Activated T-helper 1 cell treated with Interleukin-2 at 50 U/mL for 16 hours (primary cell): ENCODE data around the gene DBX1.

Source experiments
- DNase-seq: peaks from one replicate; pipeline ENCODE4 v3.0.0-alpha.2; 2020; ENCODE audit warnings: low read depth

The DBX1 gene

DNA sequence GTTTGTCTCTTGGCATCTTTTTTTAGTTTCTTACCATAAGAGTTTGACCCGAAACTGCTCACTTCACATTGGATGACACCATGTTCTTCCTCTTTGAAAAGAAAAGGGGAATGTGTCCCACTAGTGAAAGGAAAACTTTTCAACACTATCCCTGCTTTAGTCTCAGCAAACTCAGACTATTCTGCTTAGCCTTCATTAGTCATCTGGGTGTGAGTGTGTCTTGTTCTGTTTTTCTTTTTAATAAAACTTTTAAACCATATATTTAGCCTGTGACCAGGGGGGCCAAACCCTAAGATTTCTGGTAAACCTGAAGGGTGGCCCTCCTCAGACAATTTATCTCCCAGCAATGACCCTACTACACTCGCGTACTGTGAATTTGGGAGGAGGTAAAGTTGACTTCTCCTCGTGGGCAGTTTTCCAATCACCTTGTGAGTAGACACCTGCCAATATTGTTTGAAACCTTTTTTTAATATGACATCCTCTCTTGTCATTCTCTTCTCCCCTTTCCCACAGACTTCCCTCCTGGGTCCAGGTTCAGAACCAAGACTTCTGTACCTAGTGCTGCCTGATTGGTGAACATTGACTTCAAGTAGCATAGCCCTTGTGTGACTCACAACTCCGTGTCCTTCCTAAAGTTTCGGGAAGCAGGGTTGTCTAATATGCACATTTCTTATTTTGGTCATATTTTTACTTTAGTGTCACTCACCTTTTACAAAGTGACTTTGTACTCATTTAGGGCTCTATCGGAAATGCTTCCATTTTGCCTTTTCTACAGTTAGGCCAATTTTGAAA is 39.9 kb downstream of the DBX1 start:
- no peak for DNase-seq

DNA sequence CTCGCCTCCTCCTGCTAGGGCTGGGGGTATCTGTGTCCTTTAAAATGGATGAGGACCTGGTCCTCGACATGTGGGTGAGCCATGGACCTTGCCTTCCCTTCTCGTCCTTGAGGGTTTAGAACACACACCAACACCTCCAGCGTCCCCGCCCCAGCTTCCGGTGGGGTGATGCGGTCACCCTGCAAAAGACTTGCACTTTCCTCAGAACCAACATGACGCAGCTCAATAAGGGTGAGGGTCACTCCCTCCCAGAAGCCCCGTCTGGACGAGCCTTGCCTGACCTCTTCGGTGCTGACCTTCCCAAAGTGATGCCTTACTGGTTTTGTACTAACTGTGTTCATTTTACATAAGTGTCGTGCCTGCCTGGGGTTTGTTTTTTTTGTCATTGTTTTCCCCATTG is 41.0 kb downstream of the DBX1 start:
- no peak for DNase-seq

DNA sequence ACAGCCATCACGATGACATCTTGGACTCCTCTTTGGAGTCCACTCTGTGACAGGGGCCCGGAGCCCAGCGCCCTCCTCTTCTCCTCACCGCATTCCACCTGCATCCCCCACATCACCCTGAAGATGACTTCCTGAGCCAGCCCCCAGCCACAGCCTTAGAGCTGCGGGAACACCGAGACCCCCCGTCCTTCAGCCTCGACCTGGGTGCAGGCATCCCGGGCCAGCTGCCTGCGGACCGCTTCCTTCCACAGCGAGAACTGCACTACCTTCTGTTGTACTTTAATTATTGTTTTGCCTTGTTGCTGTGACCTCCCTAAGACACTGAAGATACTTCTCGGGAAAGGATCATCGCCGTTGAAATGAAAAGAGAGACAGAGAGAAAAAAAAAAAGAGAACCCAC is 42.1 kb downstream of the DBX1 start:
- DNase-seq, result no peak

DNA sequence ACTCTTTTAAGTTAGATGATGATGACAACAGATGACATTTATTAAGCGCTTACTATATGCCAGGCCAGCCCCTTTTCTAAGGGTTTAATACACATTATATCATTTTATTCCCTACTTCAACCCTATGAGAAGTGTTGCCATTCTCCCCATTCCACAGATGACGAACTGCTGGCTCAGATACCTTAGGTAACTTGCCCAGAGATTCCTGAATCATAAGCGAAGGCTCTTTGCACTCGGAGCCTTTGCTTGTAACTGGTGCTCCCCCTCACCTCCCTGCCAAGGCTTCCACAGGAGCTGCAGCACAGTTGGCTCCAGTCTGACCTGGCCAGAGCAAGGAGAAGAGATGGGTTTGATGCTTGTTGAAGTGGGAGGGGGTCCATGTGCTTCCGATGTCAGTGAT is 43.0 kb downstream of the DBX1 start:
- DNase-seq, result no peak

DNA sequence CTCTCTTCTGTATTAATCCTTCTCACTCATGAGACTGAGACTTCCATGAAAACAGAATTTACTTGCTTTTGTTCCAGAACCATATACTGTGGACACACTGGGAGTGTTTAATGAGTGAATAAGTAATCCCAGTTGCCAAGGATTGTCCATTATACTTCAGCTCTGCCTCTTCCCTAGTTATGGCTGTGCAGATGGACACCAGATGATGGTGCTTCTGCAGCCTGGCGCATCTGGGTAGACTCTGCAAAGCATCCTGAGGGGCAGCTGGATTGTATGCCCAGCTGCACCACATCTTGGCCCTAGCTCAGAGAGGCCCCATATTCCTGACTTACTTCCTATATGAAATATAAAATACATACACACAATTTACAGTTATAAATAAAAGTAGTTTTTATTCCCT is 43.5 kb downstream of the DBX1 start:
- no peak for DNase-seq

DNA sequence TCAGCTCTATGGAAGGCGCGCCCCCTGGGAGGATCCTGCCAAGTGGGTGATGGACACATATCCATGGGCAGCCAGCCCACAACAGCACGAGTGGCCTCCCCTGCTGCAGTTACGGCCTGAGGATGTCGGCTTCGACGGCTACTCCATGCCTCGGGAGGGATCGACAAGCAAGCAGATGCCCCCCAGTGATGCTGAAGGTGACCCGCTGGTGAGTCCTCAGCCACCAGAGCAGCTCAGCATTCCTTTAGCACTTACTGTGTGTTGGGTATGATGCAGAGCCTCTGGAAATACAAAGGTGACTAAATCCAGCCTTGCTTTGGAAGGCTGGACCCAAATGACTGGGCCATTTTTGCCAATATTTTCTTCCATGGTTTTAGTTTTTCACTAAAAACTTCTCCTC is 45.7 kb downstream of the DBX1 start:
- no peak for DNase-seq

DNA sequence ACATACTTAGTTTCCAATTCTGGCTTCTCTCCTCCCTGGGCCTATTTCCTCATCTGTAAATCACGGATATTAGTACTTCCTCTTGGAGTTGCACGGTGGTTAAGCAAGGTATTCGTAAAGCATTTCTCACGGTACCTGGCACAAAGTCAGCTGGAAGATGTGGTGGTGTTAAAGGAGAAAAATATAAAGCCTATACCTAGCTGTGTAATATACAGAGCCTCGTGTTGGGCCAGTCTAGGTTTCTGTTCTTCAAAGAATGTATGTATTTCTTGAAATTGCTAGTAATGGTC is 47.2 kb downstream of the DBX1 start:
- no peak for DNase-seq

DNA sequence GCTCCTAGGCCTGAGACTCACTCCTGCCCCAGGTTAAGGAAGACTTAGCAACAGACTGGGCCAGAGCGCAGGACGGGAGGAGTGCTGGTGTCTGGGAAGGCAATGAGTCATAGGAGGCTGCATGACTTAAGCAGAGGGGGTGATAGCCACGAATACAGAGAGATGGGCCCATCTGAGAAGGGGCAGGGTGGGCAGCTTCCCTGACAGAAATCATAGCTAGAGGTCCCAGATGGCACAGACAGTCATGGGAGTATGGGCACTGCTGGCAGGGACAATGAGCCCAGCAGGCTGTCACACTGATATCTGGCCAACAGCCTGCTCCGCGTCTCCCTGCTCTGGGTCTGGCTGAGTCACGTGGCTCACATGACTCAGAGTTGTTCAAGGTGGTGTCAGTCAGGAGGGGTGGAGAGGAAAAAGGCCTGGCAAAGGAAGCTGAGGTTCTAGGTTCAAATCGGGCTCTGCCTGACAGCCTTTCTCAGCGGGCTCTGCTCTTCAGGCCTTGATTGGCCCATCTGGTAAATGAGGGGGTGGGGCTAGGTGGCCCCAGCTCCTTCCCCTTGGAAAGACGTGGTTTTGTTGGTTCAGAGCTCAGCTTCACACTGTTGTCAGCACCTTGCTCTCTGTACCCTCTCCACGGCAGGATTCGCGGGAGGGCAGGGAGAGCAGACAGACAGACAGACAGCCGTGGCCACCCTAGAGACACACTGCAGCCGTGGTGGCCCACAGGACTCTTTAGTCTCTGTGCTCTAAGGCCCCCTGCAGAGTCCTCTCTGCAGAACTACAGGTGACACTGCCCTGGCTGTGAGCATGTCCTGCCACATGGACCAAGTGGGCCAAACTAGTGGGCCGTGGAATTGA is 47.8 kb downstream of the DBX1 start:
- no peak for DNase-seq

DNA sequence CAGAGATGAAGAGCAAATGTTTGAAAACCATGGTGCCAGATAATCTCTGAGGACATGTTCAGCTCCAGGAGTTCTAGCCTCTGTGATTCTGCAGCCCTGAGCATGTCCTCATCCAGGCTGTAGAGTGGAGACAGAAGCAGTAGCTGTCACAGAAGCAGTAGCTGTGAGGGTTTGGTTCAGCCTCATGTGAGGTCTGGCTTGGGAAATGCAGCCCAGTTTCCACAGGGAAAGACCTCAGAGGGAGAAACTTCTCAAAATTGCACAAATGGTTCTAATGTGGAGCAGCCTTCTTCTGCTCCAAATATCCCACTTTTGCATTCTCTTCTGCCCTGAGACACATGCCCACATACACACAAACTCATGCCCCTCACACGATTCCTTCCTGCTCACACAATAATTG is 48.4 kb downstream of the DBX1 start:
- no peak for DNase-seq

DNA sequence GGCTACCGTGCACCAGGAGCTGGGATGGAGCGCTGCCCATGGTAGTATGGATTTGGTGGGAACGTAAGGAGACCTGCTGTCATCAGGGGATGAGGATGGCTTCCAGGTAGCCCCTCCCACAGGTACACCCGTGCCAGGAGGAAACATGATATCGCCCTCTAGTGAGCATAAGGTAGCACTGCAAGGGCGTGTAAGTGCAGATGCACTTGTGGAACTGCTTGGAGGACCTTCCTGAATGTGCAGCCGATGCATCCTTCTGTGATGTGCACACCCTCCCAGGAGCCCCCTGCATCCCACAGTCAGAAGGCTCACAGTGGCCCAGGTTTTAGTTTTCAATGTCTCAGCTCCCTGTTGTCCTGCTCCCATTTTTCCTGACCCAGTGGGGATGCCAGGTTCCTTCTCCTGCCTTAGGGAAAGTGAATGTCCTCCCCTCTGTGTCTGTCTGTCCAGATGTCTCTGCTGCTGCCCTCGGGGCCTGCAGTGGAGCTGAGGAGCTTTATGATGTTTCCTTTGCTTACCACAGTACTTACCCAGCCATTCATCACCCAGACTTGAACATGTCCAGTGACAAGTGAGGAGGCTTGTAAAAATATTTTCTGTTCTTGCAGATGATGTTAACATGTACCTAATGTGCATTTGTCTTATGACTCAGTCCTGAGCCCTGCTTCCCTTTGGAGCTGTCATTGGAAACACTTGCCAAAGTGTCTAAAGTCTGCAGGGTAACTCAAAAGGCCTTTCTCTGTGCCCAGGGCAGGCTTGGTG is 49.2 kb downstream of the DBX1 start:
- no peak for DNase-seq

DNA sequence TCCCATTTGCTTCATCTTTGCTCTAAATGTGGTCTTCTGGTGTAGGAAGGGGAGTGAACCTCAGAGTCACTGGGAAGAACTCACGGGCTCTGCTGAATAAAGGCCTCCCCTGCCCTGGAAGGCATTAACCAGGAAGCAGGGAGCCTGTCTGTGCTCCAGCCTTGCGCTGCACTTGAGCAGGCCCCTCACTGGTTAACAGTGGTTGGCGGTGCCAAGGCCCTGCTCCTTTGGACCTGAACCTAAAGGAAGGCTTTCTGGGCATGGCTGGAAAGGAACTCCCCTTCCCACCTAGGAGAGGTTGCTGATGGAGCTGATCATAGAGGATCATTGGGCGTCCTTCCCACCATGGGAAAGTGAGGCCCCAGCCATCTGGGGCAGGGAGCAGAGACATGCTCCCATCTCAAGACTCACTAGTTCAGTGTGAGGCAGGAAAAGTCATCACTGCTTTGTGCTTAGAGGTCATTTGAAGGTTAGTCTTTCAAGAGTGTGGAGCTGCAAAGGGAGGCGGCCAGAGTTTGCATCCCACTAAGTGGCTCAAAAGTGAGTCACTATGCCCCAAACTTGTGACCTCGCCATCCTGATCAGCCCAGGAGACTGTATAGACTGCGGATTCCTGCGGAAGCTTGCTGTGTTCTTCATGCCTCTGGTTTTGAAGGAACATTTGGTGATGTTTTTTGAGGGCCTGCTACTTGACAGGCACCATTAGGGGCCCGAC is 50.4 kb downstream of the DBX1 start:
- DNase-seq, result no peak
